Astrocyte (in vitro differentiated cells and primary cell): ENCODE data around the gene GPR15. TPM values are rescaled to one million over a fixed set of nuclear protein-coding genes. Genes with fewer than 3 reads are reported as not detected.

Experiments used
- DNase-seq: peaks from one replicate; pipeline ENCODE4 v3.0.0-alpha.2; 2010; ENCODE audit warnings: low read depth
- FAIRE-seq: peaks from 2 replicates; lab custom pipeline; 2011; peaks lifted over from hg19 to GRCh38; lab: Jason Lieb, UNC
- H2AFZ ChIP-seq: 2 replicates; pipeline ENCODE4 v1.6.0; 2012; ENCODE audit warnings: low read depth, low read length, inconsistent platforms
- H3K27ac ChIP-seq: 2 replicates; pipeline ENCODE4 v1.5.1; 2011; ENCODE audit warnings: low read depth, low read length, inconsistent platforms
- H3K27me3 ChIP-seq: 2 replicates; pipeline ENCODE4 v1.6.0; 2011; ENCODE audit warnings: low read length, inconsistent platforms; ENCODE audit not compliant: insufficient read depth
- H3K36me3 ChIP-seq: 2 replicates; pipeline ENCODE4 v1.5.1; 2011; ENCODE audit warnings: low read length, inconsistent platforms; ENCODE audit not compliant: insufficient read depth
- H3K4me1 ChIP-seq: 2 replicates; pipeline ENCODE4 v1.5.1; 2011; ENCODE audit warnings: low read length, inconsistent platforms; ENCODE audit not compliant: insufficient read depth
- H3K4me2 ChIP-seq: 2 replicates; pipeline ENCODE4 v1.6.0; 2012; ENCODE audit warnings: low read length, inconsistent platforms
- H3K4me3 ChIP-seq: 2 replicates; pipeline ENCODE4 v1.5.1; 2011; ENCODE audit warnings: low read depth, mild to moderate bottlenecking, low read length, inconsistent platforms; ENCODE audit not compliant: insufficient read depth
- H3K79me2 ChIP-seq: 2 replicates; pipeline ENCODE4 v1.6.0; 2012; ENCODE audit warnings: mild to moderate bottlenecking, low read length, inconsistent platforms; ENCODE audit not compliant: insufficient read depth
- H3K9ac ChIP-seq: 2 replicates; pipeline ENCODE4 v1.6.0; 2012; ENCODE audit warnings: mild to moderate bottlenecking, low read length, inconsistent platforms
- H3K9me3 ChIP-seq: 2 replicates; pipeline ENCODE4 v1.5.1; 2012; ENCODE audit warnings: low read depth, mild to moderate bottlenecking, low read length, inconsistent platforms; ENCODE audit not compliant: insufficient read depth
- H4K20me1 ChIP-seq: 2 replicates; pipeline ENCODE4 v1.6.0; 2012; ENCODE audit warnings: low read length, inconsistent platforms; ENCODE audit not compliant: insufficient read depth
- H3K27ac Mint-ChIP-seq: one replicate; pipeline ENCODE4 v1.8.0; 2021; ENCODE audit warnings: mild to moderate bottlenecking, mixed read lengths; ENCODE audit not compliant: unreplicated experiment
- H3K27me3 Mint-ChIP-seq: one replicate; pipeline ENCODE4 v1.8.0; 2021; ENCODE audit warnings: low read depth, mixed read lengths; ENCODE audit not compliant: unreplicated experiment
- H3K36me3 Mint-ChIP-seq: one replicate; pipeline ENCODE4 v1.8.0; 2021; ENCODE audit warnings: low read depth, mixed read lengths; ENCODE audit not compliant: unreplicated experiment
- H3K4me1 Mint-ChIP-seq: one replicate; pipeline ENCODE4 v1.8.0; 2021; ENCODE audit warnings: low read depth, mixed read lengths; ENCODE audit not compliant: unreplicated experiment
- H3K4me3 Mint-ChIP-seq: one replicate; pipeline ENCODE4 v1.8.0; 2021; ENCODE audit warnings: mild to moderate bottlenecking, moderate library complexity, mixed read lengths; ENCODE audit not compliant: unreplicated experiment
- H3K9me3 Mint-ChIP-seq: one replicate; pipeline ENCODE4 v1.8.0; 2021; ENCODE audit warnings: mild to moderate bottlenecking, mixed read lengths; ENCODE audit not compliant: unreplicated experiment
- CTCF ChIP-seq: IDR thresholded peaks from 2 replicates; pipeline ENCODE4 v1.5.1; 2011; ENCODE audit warnings: low read depth, mild to moderate bottlenecking, inconsistent platforms, low read length, moderate library complexity; ENCODE audit not compliant: insufficient read depth
- EZH2 ChIP-seq: IDR thresholded peaks from 2 replicates; pipeline ENCODE4 v1.6.1; 2012; ENCODE audit warnings: mild to moderate bottlenecking, low read length, inconsistent platforms; ENCODE audit not compliant: insufficient read depth
- total RNA-seq: library from RNA; stranded (reverse); gene quantifications from 2 replicates; pipeline ENCODE4 v1.2.1, GENCODE V29; 2021

Gene GPR15
- total RNA-seq, 1 donor from 2014 or later, result not detected

- no peaks in the 10 kb centered on the region for H3K36me3 Mint-ChIP-seq
- H3K27ac Mint-ChIP-seq, result no peak overlapping the region
- no peaks in the 10 kb centered on the region for H3K79me2 ChIP-seq
- no peak for DNase-seq
- H3K9me3 ChIP-seq, result no peaks in the 10 kb centered on the region
- no peak overlapping the region for H2AFZ ChIP-seq
- no peaks in the 10 kb centered on the region for H3K4me1 Mint-ChIP-seq
- no peak overlapping the region for H3K4me2 ChIP-seq
- no peaks in the 10 kb centered on the region for H3K27me3 Mint-ChIP-seq
- no peak overlapping the region for H3K9ac ChIP-seq
- no peaks in the 10 kb centered on the region for H3K27me3 ChIP-seq
- no peak for FAIRE-seq
- TF ChIP-seq EZH2 (no peak), CTCF (no peak)
- no peaks in the 10 kb centered on the region for H3K9me3 Mint-ChIP-seq
- no peaks in the 10 kb centered on the region for H3K4me1 ChIP-seq
- H4K20me1 ChIP-seq, result no peaks in the 10 kb centered on the region
- no peak overlapping the region for H3K27ac ChIP-seq
- no peaks in the 10 kb centered on the region for H3K36me3 ChIP-seq
- no peak overlapping the region for H3K4me3 ChIP-seq
- H3K4me3 Mint-ChIP-seq, result no peak overlapping the region
Observed at GRCh38 chr3:98501270-98501669, 30.5 kb upstream of the GPR15 start.

- FAIRE-seq, result no peak
- no peaks in the 10 kb centered on the region for H3K27me3 Mint-ChIP-seq
- TF ChIP-seq CTCF (no peak), EZH2 (no peak)
Observed at GRCh38 chr3:98501863-98502576, 29.8 kb upstream of the GPR15 start.

GRCh38 chr3:98504539-98504938 lies 27.2 kb upstream of the GPR15 start:
- Histone ChIP-seq H3K9me3 (no peaks in the 10 kb centered on the region), H3K4me3 (no peak overlapping the region), H3K4me2 (no peak overlapping the region), H4K20me1 (no peaks in the 10 kb centered on the region), H3K36me3 (no peaks in the 10 kb centered on the region), H3K79me2 (no peaks in the 10 kb centered on the region), H3K27ac (no peak overlapping the region), H3K27me3 (no peaks in the 10 kb centered on the region), H3K4me1 (no peaks in the 10 kb centered on the region), H3K9ac (no peak overlapping the region), H2AFZ (no peak overlapping the region)
- Mint-ChIP-seq H3K4me3 (no peak overlapping the region), H3K4me1 (no peaks in the 10 kb centered on the region), H3K27ac (no peak overlapping the region), H3K36me3 (peaks cover 1% of the 10 kb centered on the region), H3K27me3 (no peaks in the 10 kb centered on the region), H3K9me3 (no peaks in the 10 kb centered on the region)
- TF ChIP-seq CTCF (no peak), EZH2 (no peak)
- DNase-seq, result peak; percentile 22
- no peak for FAIRE-seq

More at GRCh38 chr3:98501863-98502576, 29.8 kb upstream of the GPR15 start:
- Mint-ChIP-seq H3K36me3 (no peaks in the 10 kb centered on the region), H3K4me1 (no peaks in the 10 kb centered on the region), H3K27ac (no peak overlapping the region), H3K9me3 (no peaks in the 10 kb centered on the region), H3K4me3 (no peak overlapping the region)
- H3K79me2 ChIP-seq, result no peaks in the 10 kb centered on the region
- H3K9me3 ChIP-seq, result no peaks in the 10 kb centered on the region
- no peak overlapping the region for H2AFZ ChIP-seq
- no peak for DNase-seq
- no peaks in the 10 kb centered on the region for H3K36me3 ChIP-seq
- H4K20me1 ChIP-seq, result no peaks in the 10 kb centered on the region
- no peak overlapping the region for H3K4me2 ChIP-seq
- no peaks in the 10 kb centered on the region for H3K27me3 ChIP-seq
- no peaks in the 10 kb centered on the region for H3K4me1 ChIP-seq
- no peak overlapping the region for H3K27ac ChIP-seq
- no peak overlapping the region for H3K4me3 ChIP-seq
- H3K9ac ChIP-seq, result no peak overlapping the region
